Eye (tissue), 1 donor: ENCODE measurements around the gene PTPRG.

Experiments
- DNase-seq: peaks from one replicate; pipeline ENCODE4 v3.0.0-alpha.2; 2015

PTPRG gene

GRCh38 chr3:62041681-62042080 lies 480.3 kb downstream of the PTPRG start:
- DNase-seq: no peak

GRCh38 chr3:62044874-62045411 lies 483.6 kb downstream of the PTPRG start:
- DNase-seq: no peak

GRCh38 chr3:62046326-62046725 lies 485.0 kb downstream of the PTPRG start:
- no peak for DNase-seq

GRCh38 chr3:62048577-62048976 lies 487.2 kb downstream of the PTPRG start:
- no peak for DNase-seq

GRCh38 chr3:62049033-62049432 lies 487.7 kb downstream of the PTPRG start:
- DNase-seq: no peak

- peak; percentile 28 for DNase-seq
Observed at GRCh38 chr3:62051506-62051905, 490.1 kb downstream of the PTPRG start.

- DNase-seq: no peak
Observed at GRCh38 chr3:62052331-62052730, 491.0 kb downstream of the PTPRG start.

- no peak for DNase-seq
Observed at GRCh38 chr3:62056658-62057057, 495.3 kb downstream of the PTPRG start.

GRCh38 chr3:62057339-62058047 lies 496.1 kb downstream of the PTPRG start:
- DNase-seq: no peak

GRCh38 chr3:62065985-62066693 lies 504.8 kb downstream of the PTPRG start:
- DNase-seq: peak; percentile 14

GRCh38 chr3:62068337-62068736 lies 507.0 kb downstream of the PTPRG start:
- no peak for DNase-seq

- no peak for DNase-seq
Observed at GRCh38 chr3:62070891-62071290, 509.5 kb downstream of the PTPRG start.

GRCh38 chr3:62073038-62073437 lies 511.7 kb downstream of the PTPRG start:
- DNase-seq: no peak

GRCh38 chr3:62084558-62084957 lies 523.2 kb downstream of the PTPRG start:
- no peak for DNase-seq

- no peak for DNase-seq
Observed at GRCh38 chr3:62088472-62089104, 527.2 kb downstream of the PTPRG start.

- DNase-seq: no peak
Observed at GRCh38 chr3:62090066-62090465, 528.7 kb downstream of the PTPRG start.

GRCh38 chr3:62090519-62090918 lies 529.1 kb downstream of the PTPRG start:
- no peak for DNase-seq

GRCh38 chr3:62093025-62093424 lies 531.7 kb downstream of the PTPRG start:
- no peak for DNase-seq

GRCh38 chr3:62094461-62094860 lies 533.1 kb downstream of the PTPRG start:
- DNase-seq: no peak

- DNase-seq: no peak
Observed at GRCh38 chr3:62095080-62095479, 533.7 kb downstream of the PTPRG start.

GRCh38 chr3:62095756-62096155 lies 534.4 kb downstream of the PTPRG start:
- no peak for DNase-seq

- DNase-seq: no peak
Observed at GRCh38 chr3:62096521-62096920, 535.1 kb downstream of the PTPRG start.

- DNase-seq: no peak
Observed at GRCh38 chr3:62097121-62097520, 535.8 kb downstream of the PTPRG start.
